Ishikawa (cell line): ENCODE results near the gene AMMECR1L.

ENCODE experiments used
- CEBPB ChIP-seq: IDR thresholded peaks from 2 replicates; pipeline ENCODE4 v1.6.1; 2012
- CREB1 ChIP-seq: IDR thresholded peaks from 2 replicates; pipeline ENCODE4 v1.6.1; 2012; ENCODE audit warnings: low read depth
- EGR1 ChIP-seq: IDR thresholded peaks from 2 replicates; pipeline ENCODE4 v1.6.1; 2012
- EP300 ChIP-seq: IDR thresholded peaks from 2 replicates; pipeline ENCODE4 v1.6.1; 2012; ENCODE audit warnings: borderline replicate concordance
- FOXM1 ChIP-seq: IDR thresholded peaks from 2 replicates; pipeline ENCODE4 v1.6.1; 2012; ENCODE audit warnings: low read depth, borderline replicate concordance
- MAX ChIP-seq: IDR thresholded peaks from 2 replicates; pipeline ENCODE4 v1.6.1; 2012
- NFIC ChIP-seq: IDR thresholded peaks from 2 replicates; pipeline ENCODE4 v1.6.1; 2012
- RAD21 ChIP-seq: IDR thresholded peaks from 2 replicates; pipeline ENCODE4 v1.6.1; 2012; ENCODE audit warnings: low read depth
- REST ChIP-seq: IDR thresholded peaks from 2 replicates; pipeline ENCODE4 v1.6.1; 2012; ENCODE audit warnings: low read depth, mild to moderate bottlenecking
- TAF1 ChIP-seq: IDR thresholded peaks from 2 replicates; pipeline ENCODE4 v1.6.1; 2012; ENCODE audit warnings: low read depth, mild to moderate bottlenecking
- TCF12 ChIP-seq: IDR thresholded peaks from 2 replicates; pipeline ENCODE4 v1.6.1; 2012; ENCODE audit warnings: low read depth
- YY1 ChIP-seq: IDR thresholded peaks from 2 replicates; pipeline ENCODE4 v1.6.1; 2012; ENCODE audit warnings: low read depth
- ZBTB7A ChIP-seq: IDR thresholded peaks from 2 replicates; pipeline ENCODE4 v1.6.1; 2012; ENCODE audit warnings: low read depth

GRCh38 chr2:127843677-127844076 lies 42.1 kb downstream of the AMMECR1L start:
- no peak for TF ChIP-seq TAF1
- TF ChIP-seq MAX: no peak
- TF ChIP-seq EP300: no peak
- no peak for TF ChIP-seq FOXM1
- no peak for TF ChIP-seq RAD21
- no peak for TF ChIP-seq NFIC
- TF ChIP-seq YY1: no peak
- TF ChIP-seq REST: no peak
- no peak for TF ChIP-seq CEBPB
- TF ChIP-seq EGR1: no peak
- no peak for TF ChIP-seq TCF12
- TF ChIP-seq CREB1: no peak
- no peak for TF ChIP-seq ZBTB7A
